Measurements from ENCODE around the gene TSHZ3.

The TSHZ3 gene

GRCh38 chr19:31353833-31354232 is 4.6 kb upstream of the TSHZ3 start:
- DNase-seq (ENCODE audit: low spot score), result no peak

GRCh38 chr19:31352782-31353651 is 3.8 kb upstream of the TSHZ3 start:
- no peak for DNase-seq (ENCODE audit: low spot score)

DNA sequence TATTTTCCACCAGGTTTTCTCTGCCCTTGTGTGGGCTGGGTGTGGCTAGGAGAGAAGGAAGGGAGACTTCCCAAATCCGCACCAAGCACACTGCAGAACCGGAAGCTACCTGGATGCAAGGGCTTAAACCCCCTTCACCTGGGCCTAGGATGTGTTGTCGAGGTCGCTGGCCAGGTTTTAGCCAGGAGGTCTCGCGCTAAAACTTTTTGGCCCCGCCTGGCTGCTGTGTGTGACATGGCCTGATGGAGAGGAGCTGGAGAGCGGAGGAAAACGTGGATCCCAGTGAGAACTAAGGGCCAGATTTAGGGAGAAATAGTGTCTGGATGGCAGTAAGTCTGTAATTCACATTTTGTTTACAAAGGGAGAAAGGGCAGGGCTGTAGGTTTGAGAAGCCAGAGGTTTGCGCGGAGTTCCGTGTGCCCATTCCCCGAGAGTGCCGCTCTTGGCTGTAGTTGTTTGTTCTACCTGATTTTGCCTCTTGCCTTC is 3.1 kb upstream of the TSHZ3 start:
- DNase-seq (ENCODE audit: low spot score), result no peak

DNA sequence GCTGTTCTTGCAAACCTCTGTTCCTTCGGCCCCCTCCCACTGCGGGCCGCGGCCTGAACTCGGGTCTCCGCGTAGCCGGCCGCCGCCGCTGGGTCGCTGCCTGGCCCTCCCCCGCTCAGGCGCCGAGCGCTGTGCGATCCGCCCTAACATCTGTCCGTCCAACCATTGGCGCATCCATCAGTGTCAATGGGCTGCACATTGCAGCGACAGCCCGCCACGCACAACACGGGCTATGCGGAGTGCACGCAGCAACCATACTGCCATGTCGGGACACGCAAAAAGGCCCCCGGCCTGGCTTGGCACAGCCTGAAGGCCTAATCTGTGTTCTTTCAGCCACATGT is 2.6 kb upstream of the TSHZ3 start:
- DNase-seq (ENCODE audit: low spot score), result no peak

DNA sequence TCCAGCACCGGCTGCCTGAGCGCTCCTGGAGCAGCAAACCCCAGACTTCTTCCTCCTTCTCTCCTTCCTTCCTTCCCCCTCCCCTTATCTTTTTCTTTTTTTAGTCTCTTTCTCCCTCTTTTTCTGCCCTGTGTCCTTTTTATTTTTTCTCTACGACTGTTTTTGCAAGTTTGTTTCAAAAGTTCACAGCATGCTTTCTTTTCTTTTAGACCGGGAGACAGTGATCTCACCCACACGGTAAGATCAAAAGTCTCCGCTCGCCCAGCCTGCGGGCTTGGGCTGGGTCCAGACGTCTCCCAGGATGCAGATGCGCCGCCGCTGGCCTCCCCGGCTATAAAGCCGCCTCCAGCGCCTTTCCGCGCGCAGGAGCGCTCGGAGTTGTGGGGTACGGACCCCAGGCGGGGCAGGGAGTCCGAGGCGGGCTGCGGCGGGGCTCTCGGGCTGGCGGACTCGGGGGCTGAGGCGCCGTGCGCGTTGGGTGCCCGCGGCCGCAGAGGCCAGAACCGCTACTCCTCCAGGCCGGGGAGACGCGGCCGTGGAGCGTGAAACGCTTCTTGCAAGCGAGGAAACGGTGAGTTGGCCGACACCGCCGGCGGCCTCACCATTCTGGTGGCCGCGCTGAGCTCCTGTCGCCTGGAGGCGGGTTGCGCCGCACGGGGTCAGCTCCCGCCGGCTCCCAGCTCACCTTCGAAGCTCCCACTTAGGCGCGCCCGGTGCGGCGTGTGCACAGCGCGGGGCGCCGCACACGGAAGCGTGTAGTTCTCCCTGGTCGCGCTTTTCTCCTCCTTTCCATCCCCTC is 2.0 kb upstream of the TSHZ3 start:
- DNase-seq (ENCODE audit: low spot score), result no peak

GRCh38 chr19:31350693-31351055 is 1.4 kb upstream of the TSHZ3 start:
- no peak for DNase-seq (ENCODE audit: low spot score)

DNA sequence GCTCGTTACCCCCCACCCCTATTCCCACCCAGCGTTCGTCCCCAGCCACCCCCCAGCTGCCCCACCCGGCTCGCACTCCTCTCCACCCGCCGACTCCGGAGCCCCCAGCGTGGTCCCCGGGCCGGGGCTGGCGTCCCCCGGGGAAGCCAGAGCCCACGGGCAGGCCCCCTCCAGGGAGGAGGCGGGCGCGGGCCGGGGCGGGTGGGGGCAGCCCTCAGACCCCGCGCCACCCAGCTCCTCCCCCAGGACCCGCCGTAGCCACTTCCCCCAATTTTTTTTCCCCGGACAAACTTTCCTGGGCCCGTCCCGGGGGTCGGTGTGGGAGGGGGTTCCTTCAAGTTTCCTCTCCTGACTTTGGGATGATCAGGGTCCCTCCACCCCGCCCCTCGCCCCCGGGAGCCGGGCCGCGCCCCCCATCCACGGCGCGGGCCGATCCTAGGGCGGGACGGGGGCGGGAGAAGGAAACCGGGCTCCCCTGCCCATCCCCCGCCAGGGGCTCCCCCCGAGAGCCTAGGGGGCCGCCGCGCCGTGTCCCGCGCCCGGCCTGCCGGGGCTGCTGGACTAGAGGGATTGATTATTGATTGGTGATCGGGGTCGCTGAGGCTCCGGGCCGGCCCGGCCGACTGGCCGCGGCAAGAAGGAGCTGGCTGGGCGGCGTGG is 927 bp upstream of the TSHZ3 start:
- DNase-seq (ENCODE audit: low spot score), result no peak

DNA sequence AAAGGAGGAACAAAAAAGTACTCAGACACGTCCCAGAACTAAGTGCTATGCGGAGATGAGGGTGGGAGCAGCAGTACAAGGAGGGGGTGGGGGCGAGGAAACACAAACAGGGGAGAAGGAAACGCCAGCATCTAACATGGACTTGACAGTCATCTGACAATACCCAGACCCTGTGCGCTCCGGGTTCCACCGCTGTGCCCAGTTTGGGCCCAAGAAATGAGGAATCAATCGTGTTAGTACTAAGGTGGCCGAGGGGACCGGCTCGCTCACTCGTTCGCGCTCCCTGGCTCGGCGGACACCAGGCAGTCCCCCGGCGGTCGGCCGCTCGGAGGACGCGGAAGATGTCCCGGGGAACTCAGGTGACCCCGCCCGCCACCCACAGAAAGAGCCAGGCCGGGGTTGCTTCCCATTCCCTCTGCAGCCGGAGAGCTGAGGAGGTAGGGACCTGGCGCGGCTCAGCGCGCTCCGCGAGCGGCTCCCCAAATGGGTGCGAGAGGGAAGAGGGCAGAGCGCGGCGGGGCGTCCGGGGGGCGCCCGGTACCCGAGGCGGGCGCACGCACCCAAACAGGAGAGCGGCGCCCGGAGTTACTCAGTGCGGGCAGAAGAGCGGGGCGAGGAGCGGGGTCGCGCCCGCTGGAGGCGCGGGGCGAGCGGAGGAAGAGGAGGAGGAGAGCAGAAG is 616 bp downstream of the TSHZ3 start:
- DNase-seq (ENCODE audit: low spot score), result no peak

DNA sequence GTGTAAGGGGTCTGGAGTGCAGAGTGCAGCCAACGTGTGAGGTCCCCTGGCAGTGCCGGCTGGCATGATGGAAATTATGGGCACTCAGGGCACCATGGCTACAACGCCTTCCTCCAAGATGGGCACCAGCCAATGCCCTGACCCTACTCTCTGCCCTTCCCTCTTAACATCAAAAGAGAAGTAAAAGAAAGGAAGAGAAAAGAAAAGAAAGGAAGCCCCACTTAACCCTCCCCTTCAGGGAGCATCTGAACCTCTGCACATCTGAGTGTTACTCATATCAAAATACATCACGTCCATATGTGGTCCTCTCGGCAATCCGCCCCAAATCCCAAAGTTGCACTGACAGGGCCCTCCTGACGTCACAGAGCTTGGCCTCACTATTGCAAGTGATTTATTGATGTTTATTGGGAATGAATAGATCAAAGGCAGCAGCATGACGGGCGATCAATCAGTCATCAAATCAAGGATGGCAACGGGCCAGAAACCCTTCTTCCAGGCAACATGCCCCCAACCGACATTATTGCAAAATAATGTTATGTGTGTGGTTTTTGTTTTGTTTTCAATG is 1.3 kb downstream of the TSHZ3 start:
- DNase-seq (ENCODE audit: low spot score), result no peak

DNA sequence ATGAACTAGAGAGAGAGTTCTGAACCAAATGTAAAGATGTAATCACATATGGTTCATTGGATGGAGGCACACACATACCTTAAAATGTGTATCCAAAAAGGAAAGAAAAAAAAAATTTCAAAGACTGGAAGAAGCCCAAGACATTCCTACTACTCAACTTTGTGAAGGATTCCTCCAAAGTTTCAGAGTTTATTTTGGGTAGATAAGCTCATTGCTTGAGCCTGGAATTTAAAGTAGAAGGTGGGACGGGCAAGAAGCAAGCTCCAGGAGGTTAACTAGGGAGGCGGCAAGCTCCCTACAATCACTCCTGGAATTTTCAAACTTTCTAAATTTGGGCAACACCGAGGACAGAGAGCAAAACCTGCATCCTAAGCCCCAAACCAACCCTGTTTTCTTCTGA is 1.9 kb downstream of the TSHZ3 start:
- DNase-seq (ENCODE audit: low spot score), result no peak

DNA sequence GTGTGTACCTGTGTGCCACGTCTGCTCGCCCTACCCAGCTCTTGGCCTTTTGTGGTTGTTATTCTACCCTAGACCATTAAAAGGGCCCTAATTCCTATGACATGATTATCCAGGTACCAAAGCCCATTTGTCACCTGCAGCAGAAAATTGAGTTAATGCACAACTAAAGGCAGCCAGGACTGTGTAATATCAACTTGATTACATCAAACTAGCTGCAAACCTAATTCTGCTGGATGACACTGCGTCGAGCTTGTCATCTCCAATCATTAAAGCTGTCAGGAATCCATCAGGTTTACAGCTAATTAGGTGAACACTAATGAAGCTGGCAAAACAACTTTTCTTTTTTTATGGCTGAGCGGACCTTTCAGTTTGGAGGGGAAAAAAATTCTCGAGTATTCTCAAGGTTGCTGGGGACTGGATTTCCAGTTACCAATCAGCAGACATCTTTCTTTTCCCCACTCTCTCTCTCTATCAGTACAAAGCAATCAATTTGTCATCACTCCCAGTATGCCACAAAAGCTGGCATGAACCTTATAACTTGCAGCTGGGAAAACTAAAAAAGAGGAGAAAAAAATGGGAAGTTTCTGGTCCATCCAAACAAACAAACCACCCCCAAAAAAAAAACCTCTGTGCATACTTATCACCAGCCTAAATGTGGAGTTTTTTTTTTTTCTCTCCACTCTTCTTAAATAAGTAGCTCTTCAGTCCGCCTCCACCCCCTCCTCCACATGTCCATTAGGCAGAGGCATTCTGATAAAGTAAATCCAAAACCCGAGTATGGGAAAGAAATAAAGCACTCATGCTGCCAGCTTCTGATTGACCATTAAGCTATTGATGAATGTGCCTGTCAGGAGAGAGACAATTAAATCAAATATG is 2.8 kb downstream of the TSHZ3 start:
- no peak for DNase-seq (ENCODE audit: low spot score)

DNA sequence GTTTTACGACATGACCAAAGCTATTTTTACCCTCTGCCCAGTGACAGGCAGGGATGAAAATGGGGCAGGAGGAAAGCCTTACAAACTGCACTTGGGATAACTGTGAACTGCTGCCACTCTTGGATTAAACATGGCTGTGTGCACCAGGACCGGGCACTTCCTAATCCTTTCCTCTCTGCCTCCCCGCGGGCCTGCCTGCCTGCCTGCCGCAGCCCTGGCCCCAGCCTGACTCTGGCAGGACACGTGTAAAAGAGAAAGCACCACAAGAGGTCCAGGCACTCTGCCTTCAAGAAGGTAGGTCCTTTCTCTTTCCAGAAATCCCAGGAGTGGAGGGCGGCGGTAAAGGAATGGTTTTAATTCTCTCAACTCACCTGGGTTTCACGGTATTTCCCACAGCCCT is 4.8 kb downstream of the TSHZ3 start:
- DNase-seq (ENCODE audit: low spot score), result no peak

DNA sequence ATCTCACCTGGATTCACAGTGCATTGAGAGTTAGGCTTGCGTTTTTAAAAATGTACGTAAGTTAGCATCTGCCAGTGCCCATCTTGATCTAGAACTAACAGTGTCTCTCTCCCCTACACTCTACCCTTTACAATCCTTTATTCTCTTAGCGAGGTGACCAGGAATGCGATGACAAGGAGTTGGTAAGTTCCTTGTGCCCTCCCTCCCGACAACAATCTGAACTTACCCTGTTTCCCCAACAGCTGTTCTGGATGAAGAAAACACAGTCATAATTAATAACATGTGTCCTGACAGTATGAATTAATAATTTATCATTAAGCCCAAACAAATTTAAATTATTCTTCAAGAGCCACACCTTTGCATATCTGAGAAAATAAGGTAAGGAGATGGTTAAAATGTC is 6.3 kb downstream of the TSHZ3 start:
- DNase-seq (ENCODE audit: low spot score), result no peak

DNA sequence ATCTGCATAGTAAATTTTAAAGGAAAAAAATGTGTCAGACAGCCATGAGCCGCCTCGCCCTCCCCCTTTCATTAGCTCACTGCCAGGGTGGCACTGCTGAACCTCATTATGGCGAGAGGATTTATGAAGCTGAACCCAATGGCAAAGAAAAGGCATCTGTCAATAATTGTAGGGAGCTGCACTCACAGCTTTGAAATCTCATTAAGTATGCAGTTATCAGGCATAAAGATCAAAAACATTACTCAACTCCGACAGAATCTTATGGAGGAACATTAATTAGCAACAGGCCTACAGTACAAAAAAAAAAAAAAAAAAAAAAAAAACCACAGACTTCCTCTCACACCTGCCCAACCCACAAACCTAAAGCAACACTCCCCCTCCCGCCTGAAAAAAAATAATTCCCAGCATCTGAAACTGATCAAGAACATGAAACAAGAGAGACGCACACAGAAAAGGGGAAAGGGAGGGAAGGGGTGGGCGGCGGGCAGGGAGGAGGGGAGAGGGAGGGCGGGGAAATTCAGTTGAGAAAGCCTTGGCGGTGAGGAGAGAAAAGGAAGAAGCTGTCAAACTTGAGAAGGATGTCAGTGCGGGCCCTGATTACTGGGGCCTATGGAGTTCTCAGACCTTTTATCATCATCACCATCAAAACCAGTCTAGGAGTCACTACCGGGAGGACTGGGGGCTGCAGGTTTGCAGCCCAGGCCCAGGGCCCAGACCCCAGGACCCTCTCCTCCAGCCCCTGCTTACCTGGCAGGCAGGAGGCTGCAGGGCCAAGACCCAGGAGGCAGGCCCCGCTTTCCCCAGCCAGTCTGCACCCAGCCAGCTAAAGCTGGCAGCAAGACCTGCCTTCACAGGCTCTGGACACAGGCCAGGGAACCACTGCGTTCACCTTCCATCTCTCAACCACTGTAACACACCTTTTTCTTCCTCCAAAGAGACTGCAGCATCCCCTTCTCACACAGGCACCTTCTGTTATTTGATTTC is 8.9 kb downstream of the TSHZ3 start:
- DNase-seq (ENCODE audit: low spot score), result no peak

DNA sequence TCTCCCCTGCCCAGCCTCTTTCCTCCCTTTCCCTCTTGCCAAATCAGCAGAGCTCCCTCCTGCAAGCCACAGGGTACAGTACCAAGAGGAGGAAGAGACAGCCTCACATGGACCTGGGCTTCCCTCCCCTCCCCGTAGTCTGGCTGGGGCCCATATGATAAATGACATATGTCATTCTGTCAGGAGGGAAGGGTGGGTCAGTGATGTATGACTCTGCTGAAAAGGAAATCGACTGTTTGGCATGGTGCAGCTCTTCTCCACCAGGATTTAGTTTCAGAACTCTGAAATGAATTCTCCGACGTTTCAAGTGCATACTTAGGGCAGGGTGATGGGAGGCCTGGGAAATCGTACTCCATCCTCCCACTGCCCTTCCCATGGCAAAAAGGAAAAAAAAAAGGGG is 9.8 kb downstream of the TSHZ3 start:
- no peak for DNase-seq (ENCODE audit: low spot score)

DNA sequence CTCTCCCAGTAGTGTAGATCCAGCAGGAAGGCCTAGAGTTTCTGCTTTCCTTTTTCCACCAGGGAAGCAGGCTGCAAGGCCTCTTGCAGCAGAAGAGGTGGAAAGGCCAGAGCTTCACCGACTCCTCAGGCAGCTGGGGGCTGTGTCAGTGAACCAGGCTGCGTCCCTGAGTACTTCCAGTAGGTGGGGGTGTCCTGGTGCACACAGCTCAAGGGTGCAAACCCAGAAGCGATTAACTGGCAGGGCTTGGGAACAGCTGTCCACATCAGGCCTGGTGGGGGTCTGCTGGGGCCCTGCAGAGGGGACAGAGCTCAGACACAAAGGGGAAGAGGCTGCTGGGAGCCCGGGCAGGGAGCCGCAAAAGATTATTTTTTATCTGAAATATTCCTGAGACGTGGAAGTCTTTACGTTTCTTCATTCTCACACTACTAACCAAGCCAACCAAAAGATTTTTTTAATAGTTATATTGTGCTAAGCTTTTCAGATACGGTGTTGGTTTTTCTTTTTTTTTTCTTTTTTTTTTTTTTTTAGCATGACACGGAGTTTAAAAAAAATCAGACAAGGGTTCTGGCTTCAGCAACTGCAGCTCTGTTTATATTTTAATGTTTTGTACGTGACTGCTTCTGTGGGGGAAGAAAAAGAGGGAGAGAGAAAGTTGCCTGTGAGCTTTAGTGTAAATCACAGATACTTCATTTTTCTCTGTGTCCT is 11.0 kb downstream of the TSHZ3 start:
- DNase-seq (ENCODE audit: low spot score), result no peak

DNA sequence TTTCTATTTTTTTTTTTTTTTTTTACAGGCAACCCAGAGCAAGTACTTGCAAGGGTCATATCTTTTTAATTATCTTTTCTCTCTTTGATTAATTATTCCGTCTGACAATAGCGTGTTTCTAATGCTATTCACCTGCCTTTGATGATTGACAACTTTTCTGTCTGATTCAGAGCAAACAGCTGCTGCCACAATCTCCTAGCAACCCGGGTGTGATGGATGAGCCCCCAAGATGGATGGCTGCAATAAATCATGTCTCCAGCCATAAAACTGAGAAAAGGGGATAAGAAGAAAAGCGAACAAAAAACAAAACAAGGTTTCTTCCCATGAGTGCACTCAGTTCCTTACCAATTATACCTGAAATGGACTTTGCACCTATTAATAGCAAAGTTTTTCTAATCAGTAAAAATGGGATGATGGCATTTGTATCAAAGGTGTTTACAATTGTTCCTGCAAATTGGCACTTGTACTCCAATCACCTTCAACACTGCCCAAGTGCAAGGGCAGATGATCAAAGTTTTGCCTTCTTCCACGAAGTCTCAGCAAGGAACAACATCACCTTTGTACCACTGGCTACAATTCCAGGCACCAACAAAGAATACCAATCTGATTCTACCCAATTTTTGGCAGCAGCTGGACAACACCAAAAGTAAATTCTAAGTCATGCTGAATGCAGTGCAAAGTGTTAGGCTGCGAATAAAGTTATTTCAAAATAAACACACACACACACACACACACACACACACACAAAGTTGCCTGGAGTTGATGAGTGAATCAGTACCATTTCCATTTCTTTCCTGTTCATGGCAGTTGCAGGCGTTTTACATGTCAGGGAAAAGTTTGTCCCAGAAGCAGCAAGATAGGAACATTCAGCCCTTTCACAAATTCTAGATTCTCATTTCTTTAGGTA is 12.0 kb downstream of the TSHZ3 start:
- DNase-seq (ENCODE audit: low spot score), result no peak

- no peak for DNase-seq (ENCODE audit: low spot score)
Measured at GRCh38 chr19:31335716-31336115, 13.5 kb downstream of the TSHZ3 start.
